ENCODE results near the gene PTPRQ. TPM values are rescaled to one million over a fixed set of nuclear protein-coding genes. Genes with fewer than 3 reads are reported as not detected.

PTPRQ gene
- total and polyA plus RNA-seq, 2 of the 8 experiments (the other 6 are each of a cell fraction or from before 2014, with no cell fraction given) = not detected

DNA sequence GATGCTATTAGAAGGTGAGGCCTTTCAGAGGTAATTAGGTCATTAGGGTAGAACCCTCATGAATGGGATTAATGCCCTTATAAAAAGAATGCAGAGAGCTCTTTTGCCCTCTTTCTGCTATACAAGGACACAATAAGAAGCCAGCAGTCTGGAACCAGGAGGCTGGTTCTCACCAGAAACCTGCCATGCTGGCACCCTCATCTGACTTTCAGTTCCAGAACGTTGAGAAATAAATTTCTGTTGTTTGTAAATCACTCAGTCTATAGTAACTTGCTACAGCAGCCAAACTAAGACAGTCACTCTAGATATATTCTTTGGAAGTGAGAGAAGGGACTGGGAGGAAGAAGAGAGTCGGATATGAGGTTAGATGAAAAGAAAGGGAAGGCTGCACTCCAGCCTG, 138.4 kb downstream of the PTPRQ start:
- ChIA-PET POLR2A (ENCODE audit: partially characterized antibody) (no interaction called here), CTCF (ENCODE audit: partially characterized antibody) (interaction anchor here (1.6 to 6.0 kb wide), 2 partner anchors 15 to 26 kb away, joined by 4 to 30 read pairs; no protein-coding TSS in a partner anchor)
- Histone ChIP-seq H2AK5ac (ENCODE audit: low read depth, low read length) (no peak overlapping the region), H3K18ac (ENCODE audit: extremely low read depth, low read length) (no peak overlapping the region), H3K56ac (replicated peaks; ENCODE audit: insufficient read length, low read depth, low read length) (no peak overlapping the region), H3K23ac (ENCODE audit: insufficient read length) (no peak overlapping the region), H2BK5ac (ENCODE audit: low read depth, low read length) (no peak overlapping the region), H3K79me2 (ENCODE audit: control insufficient read depth in 1 of 2, insufficient read depth in 2 of 2, low read length in 2 of 2) (no peaks in the 10 kb centered on the region), H2BK120ac (replicated peaks; ENCODE audit: low read depth, low read length) (no peak overlapping the region), H3K27ac (ENCODE audit: low read depth, low read length) (no peak overlapping the region), H2BK20ac (ENCODE audit: low read length) (no peak overlapping the region), H3K23me2 (ENCODE audit: low read depth, low read length) (no peaks in the 10 kb centered on the region), H3K9ac (replicated peaks in 1 of 4; ENCODE audit: extremely low read depth in 1 of 4, low read depth in 3 of 4, low read length in 3 of 4) (no peak overlapping the region), H4K91ac (replicated peaks; ENCODE audit: insufficient read length, low read length) (no peak overlapping the region), H3K79me1 (ENCODE audit: low read depth, low read length) (no peaks in the 10 kb centered on the region), H4K8ac (ENCODE audit: extremely low read depth, insufficient read depth, low read length) (no peak overlapping the region), H3K4me3 (ENCODE audit: extremely low read depth in 1 of 4, insufficient read depth in 2 of 4, low read depth in 3 of 4, low read length in 4 of 4) (no peak overlapping the region), H2BK12ac (ENCODE audit: low read depth, low read length) (no peak overlapping the region), H4K20me1 (replicated peaks in 1 of 2; ENCODE audit: control insufficient read depth in 1 of 2, insufficient read depth in 2 of 2, low read length in 2 of 2) (no peaks in the 10 kb centered on the region), H2AFZ (ENCODE audit: low read length) (no peak overlapping the region), H3K14ac (ENCODE audit: insufficient read length) (no peak overlapping the region), H3K4me1 (replicated peaks in 1 of 4; ENCODE audit: control insufficient read depth in 3 of 4, insufficient read depth in 4 of 4, low read length in 3 of 4) (no peaks in the 10 kb centered on the region), H3K9me3 (ENCODE audit: insufficient read depth in 2 of 2, low read depth in 1 of 2, low read length in 1 of 2) (no peaks in the 10 kb centered on the region), H3K27me3 (replicated peaks in 1 of 4; ENCODE audit: control insufficient read depth in 3 of 4, extremely low read depth in 1 of 4, insufficient read depth in 3 of 4, low read length in 3 of 4) (peaks cover 0 to 1% (median 0%) of the 10 kb centered on the region in 4 experiments; a peak in 1 of 7 replicates), H4K5ac (ENCODE audit: insufficient read length, low read depth, low read length) (no peak overlapping the region), H3K4me2 (ENCODE audit: insufficient read depth in 1 of 2, low read depth in 2 of 2, low read length in 2 of 2) (no peak overlapping the region), H3K4ac (replicated peaks; ENCODE audit: insufficient read length, low read depth, low read length) (no peak overlapping the region), H2BK15ac (ENCODE audit: low read length) (no peak overlapping the region), H3K36me3 (ENCODE audit: control insufficient read depth in 2 of 4, insufficient read depth in 4 of 4, low read length in 3 of 4) (no peaks in the 10 kb centered on the region)
- WGBS, 2 experiments (ENCODE audit: extremely low coverage in 1 of 2, insufficient coverage in 1 of 2, insufficient read length in 1 of 2, insufficient replicate concordance in 2 of 2, low coverage in 1 of 2, low lambda C conversion rate in 2 of 2, missing lambda C conversion rate in 1 of 2) = 60% methylated on average over 2 of the region's 2 CpGs; no CpG with 5 or more reads in 1 of the 2 experiments
- FAIRE-seq (no peak), DNase-seq (ENCODE audit: low read depth in 1 of 2, low spot score in 2 of 2) (no peak)
- TF ChIP-seq RFX5 (IDR thresholded peaks at IDR 0.05; ENCODE audit: borderline replicate concordance, low read depth, low read length) (no peak), NANOG (IDR thresholded peaks at IDR 0.05; ENCODE audit: insufficient read depth, low read depth, low read length, poor library complexity, severe bottlenecking) (no peak), SUZ12 (IDR thresholded peaks at IDR 0.05; ENCODE audit: low read length) (no peak), TEAD4 (IDR thresholded peaks at IDR 0.05; ENCODE audit: low read depth, low read length) (no peak)
- TF ChIP-seq, protein P1, sequence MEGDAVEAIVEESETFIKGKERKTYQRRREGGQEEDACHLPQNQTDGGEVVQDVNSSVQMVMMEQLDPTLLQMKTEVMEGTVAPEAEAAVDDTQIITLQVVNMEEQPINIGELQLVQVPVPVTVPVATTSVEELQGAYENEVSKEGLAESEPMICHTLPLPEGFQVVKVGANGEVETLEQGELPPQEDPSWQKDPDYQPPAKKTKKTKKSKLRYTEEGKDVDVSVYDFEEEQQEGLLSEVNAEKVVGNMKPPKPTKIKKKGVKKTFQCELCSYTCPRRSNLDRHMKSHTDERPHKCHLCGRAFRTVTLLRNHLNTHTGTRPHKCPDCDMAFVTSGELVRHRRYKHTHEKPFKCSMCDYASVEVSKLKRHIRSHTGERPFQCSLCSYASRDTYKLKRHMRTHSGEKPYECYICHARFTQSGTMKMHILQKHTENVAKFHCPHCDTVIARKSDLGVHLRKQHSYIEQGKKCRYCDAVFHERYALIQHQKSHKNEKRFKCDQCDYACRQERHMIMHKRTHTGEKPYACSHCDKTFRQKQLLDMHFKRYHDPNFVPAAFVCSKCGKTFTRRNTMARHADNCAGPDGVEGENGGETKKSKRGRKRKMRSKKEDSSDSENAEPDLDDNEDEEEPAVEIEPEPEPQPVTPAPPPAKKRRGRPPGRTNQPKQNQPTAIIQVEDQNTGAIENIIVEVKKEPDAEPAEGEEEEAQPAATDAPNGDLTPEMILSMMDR (IDR thresholded peaks at IDR 0.05; ENCODE audit: control extremely low read depth in 1 of 3, insufficient read depth in 1 of 3, low read depth in 1 of 3, low read length in 3 of 3) = no peak

Measured in H1 (cell line).